OCI-LY1 (cell line): ENCODE measurements around the gene GNB5.

Experiments used
- CTCF ChIP-seq: fragments of 200-600 bp; sonication (generic), shearing (Covaris generic); IDR thresholded peaks from 2 replicates; pipeline ENCODE4 v1.5.1; 2017; ENCODE audit warnings: mild to moderate bottlenecking, antibody characterized with exemption, low read length, moderate library complexity, mixed read lengths
- EZH2 ChIP-seq: fragments of 200-600 bp; sonication (generic), shearing (Covaris generic); IDR thresholded peaks from 2 replicates; pipeline ENCODE4 v1.8.0; 2017; ENCODE audit warnings: borderline replicate concordance, mixed run types, mild to moderate bottlenecking, antibody characterized with exemption, low read length, moderate library complexity, mixed read lengths

- TF ChIP-seq CTCF (no peak), EZH2 (no peak)
These were observed 42.2 kb upstream of the GNB5 start for GRCh38 chr15:52233405-52233804.
